Measurements from ENCODE around the gene MAP2.

DNA sequence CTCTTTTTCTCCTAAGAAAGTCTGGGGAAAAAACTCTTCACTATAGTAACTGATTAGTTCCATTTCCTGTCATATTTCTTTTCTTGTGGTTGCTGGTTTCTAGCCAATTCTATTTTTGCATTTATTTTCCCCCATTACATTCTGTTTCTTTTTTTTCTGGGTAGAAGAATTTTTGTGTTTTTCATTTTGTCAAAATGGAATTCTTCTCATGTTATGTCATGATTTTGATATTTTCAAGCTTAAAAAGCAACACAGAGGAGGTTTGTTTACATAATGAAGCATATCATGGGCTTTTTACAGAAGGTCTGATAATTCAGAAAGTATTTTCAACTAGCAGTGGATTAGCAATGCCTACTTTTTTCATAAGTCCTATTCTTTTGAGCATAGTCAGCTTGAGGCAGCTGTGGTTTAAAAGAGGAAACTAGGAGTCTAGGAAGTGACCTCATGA is 102.0 kb downstream of the MAP2 start:
- TF ChIP-seq, protein P1, sequence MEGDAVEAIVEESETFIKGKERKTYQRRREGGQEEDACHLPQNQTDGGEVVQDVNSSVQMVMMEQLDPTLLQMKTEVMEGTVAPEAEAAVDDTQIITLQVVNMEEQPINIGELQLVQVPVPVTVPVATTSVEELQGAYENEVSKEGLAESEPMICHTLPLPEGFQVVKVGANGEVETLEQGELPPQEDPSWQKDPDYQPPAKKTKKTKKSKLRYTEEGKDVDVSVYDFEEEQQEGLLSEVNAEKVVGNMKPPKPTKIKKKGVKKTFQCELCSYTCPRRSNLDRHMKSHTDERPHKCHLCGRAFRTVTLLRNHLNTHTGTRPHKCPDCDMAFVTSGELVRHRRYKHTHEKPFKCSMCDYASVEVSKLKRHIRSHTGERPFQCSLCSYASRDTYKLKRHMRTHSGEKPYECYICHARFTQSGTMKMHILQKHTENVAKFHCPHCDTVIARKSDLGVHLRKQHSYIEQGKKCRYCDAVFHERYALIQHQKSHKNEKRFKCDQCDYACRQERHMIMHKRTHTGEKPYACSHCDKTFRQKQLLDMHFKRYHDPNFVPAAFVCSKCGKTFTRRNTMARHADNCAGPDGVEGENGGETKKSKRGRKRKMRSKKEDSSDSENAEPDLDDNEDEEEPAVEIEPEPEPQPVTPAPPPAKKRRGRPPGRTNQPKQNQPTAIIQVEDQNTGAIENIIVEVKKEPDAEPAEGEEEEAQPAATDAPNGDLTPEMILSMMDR (IDR thresholded peaks at IDR 0.05), result no peak
- no peak for TF ChIP-seq EZH2 (IDR thresholded peaks at IDR 0.05; ENCODE audit: borderline replicate concordance, insufficient read depth, low read depth, low read length, poor library complexity, severe bottlenecking)

Measured in B cell (primary cell).